Gastroesophageal sphincter (tissue), 4 donors: Measurements from ENCODE around the gene VPS8. TPM values are rescaled to one million over a fixed set of nuclear protein-coding genes. Genes with fewer than 3 reads are reported as not detected.

Experiments used
- ATAC-seq: fragments of 150-250 bp; one replicate; pipeline ENCODE4 v1.9.1; 2016; ENCODE audit warnings: mild to moderate bottlenecking, moderate library complexity
- H3K27ac ChIP-seq, 4 donors: fragments of 200-600 bp; sonication (generic) in 3 of 4; 1 replicate in 3 of 4; 2 replicates in 1 of 4; pipeline ENCODE4 v1.5.1; 2016 to 2019
- H3K27me3 ChIP-seq: fragments of 200-600 bp; sonication (generic); one replicate; pipeline ENCODE4 v1.5.1; 2019
- H3K36me3 ChIP-seq, 2 donors: fragments of 200-600 bp; sonication (generic); one replicate each; pipeline ENCODE4 v1.5.1; 2019; ENCODE audit warnings: control low read depth in 1 of 2
- H3K4me1 ChIP-seq, 3 donors: fragments of 200-600 bp; sonication (generic); 1 replicate in 2 of 3; 2 replicates in 1 of 3; pipeline ENCODE4 v1.5.1; 2016 to 2019; ENCODE audit warnings: control low read depth in 2 of 3
- H3K4me3 ChIP-seq, 2 donors: fragments of 200-600 bp; sonication (generic); one replicate each; pipeline ENCODE4 v1.5.1; 2019; ENCODE audit warnings: mild to moderate bottlenecking in 1 of 2, moderate library complexity in 1 of 2
- H3K9me3 ChIP-seq, 3 donors: fragments of 200-600 bp; sonication (generic); one replicate each; pipeline ENCODE4 v1.5.1; 2017 to 2019; ENCODE audit warnings: control low read depth in 2 of 3
- CTCF ChIP-seq, 4 experiments: fragments of 200-600 bp in 2 of 4; fragments of 450-650 bp in 2 of 4; sonication (generic) in 1 of 4; IDR thresholded peaks; one replicate each; pipeline ENCODE4 v1.5.1; 2017 to 2019; ENCODE audit warnings: antibody characterized with exemption in 4 of 4, mild to moderate bottlenecking in 2 of 4, moderate library complexity in 2 of 4
- EP300 ChIP-seq: sonication (generic); formaldehyde crosslinking; IDR thresholded peaks from one replicate; pipeline ENCODE4 v1.6.1; 2017; ENCODE audit warnings: antibody characterized with exemption, mild to moderate bottlenecking
- POLR2A ChIP-seq, 2 donors: fragments of 450-650 bp; IDR thresholded peaks; one replicate each; pipeline ENCODE4 v1.6.1; 2017; ENCODE audit warnings: antibody characterized with exemption in 2 of 2, mild to moderate bottlenecking in 2 of 2, moderate library complexity in 1 of 2
- POLR2AphosphoS5 ChIP-seq: sonication (generic); formaldehyde crosslinking; IDR thresholded peaks from one replicate; pipeline ENCODE4 v1.6.1; 2017; ENCODE audit warnings: antibody characterized with exemption
- WGBS, 2 donors: methylation state at CpG; one replicate each; pipeline ENCODE4 v1.1.5; 2018; ENCODE audit warnings: low coverage in 1 of 2; 5-methylcytosine and 5-hydroxymethylcytosine counted together
- total RNA-seq, 4 donors: library from RNA; depleted of rRNA; stranded (reverse); fragments of >200 nt; gene quantifications; one replicate each; pipeline ENCODE4 v1.1.0, GENCODE V29; 2016

Gene VPS8
- total RNA-seq, 4 donors from 2014 or later = 27.1 to 72.5 (median 40.8) TPM

GRCh38 chr3:184910664-184911063 is 98.7 kb downstream of the VPS8 start:
- Histone ChIP-seq H3K4me3 (no peak overlapping the region), H3K36me3 (peaks cover 0 to 37% of the 10 kb centered on the region in 2 donors)
- TF ChIP-seq POLR2A (IDR thresholded peaks at IDR 0.05) (no peak), POLR2AphosphoS5 (no peak), EP300 (no peak), CTCF (IDR thresholded peaks at IDR 0.05) (no peak)

GRCh38 chr3:184911570-184911969 is 99.6 kb downstream of the VPS8 start:
- TF ChIP-seq CTCF (IDR thresholded peaks at IDR 0.05) (no peak), POLR2AphosphoS5 (no peak), EP300 (no peak), POLR2A (IDR thresholded peaks at IDR 0.05) (no peak)
- H3K4me1 ChIP-seq = no peaks in the 10 kb centered on the region
- H3K9me3 ChIP-seq = no peaks in the 10 kb centered on the region
- H3K4me3 ChIP-seq = no peak overlapping the region
- WGBS, 2 donors = 74 to 83% methylated on average over 4 of the region's 4 CpGs
- ATAC-seq = no peak
- peaks cover 0 to 46% of the 10 kb centered on the region in 2 donors for H3K36me3 ChIP-seq
- H3K27ac ChIP-seq = no peak overlapping the region
- no peaks in the 10 kb centered on the region for H3K27me3 ChIP-seq

More at GRCh38 chr3:184910664-184911063, 98.7 kb downstream of the VPS8 start:
- no peaks in the 10 kb centered on the region for H3K27me3 ChIP-seq
- WGBS, 2 donors = 86 to 100% methylated on average over 2 to 6 of the region's 6 CpGs
- ATAC-seq = no peak
- no peaks in the 10 kb centered on the region for H3K9me3 ChIP-seq
- peak overlapping the region in 1 of 4 donors; percentile 17 for H3K27ac ChIP-seq
- no peaks in the 10 kb centered on the region for H3K4me1 ChIP-seq

- 47 to 74% methylated on average over 3 to 7 of the region's 7 CpGs for WGBS, 2 donors
- H3K27me3 ChIP-seq = no peaks in the 10 kb centered on the region
- H3K27ac ChIP-seq = no peak overlapping the region
These were observed 100.2 kb downstream of the VPS8 start for GRCh38 chr3:184912163-184912562.

GRCh38 chr3:184914628-184915027 is 102.7 kb downstream of the VPS8 start:
- TF ChIP-seq EP300 (no peak), CTCF (IDR thresholded peaks at IDR 0.05) (no peak), POLR2AphosphoS5 (no peak), POLR2A (IDR thresholded peaks at IDR 0.05) (no peak)
- no peak for ATAC-seq
- no peaks in the 10 kb centered on the region for H3K9me3 ChIP-seq
- H3K4me3 ChIP-seq = no peak overlapping the region
- H3K27me3 ChIP-seq = no peaks in the 10 kb centered on the region
- H3K4me1 ChIP-seq = no peaks in the 10 kb centered on the region
- peaks cover 0 to 69% of the 10 kb centered on the region in 2 donors for H3K36me3 ChIP-seq
- no peak overlapping the region for H3K27ac ChIP-seq
- 83 to 98% methylated on average over 3 to 5 of the region's 5 CpGs for WGBS, 2 donors

More at GRCh38 chr3:184912163-184912562, 100.2 kb downstream of the VPS8 start:
- H3K36me3 ChIP-seq = peaks cover 0 to 52% of the 10 kb centered on the region in 2 donors
- no peak for ATAC-seq
- no peaks in the 10 kb centered on the region for H3K9me3 ChIP-seq
- no peak overlapping the region for H3K4me3 ChIP-seq
- H3K4me1 ChIP-seq = no peaks in the 10 kb centered on the region
- TF ChIP-seq POLR2A (IDR thresholded peaks at IDR 0.05) = no peak
- no peak for TF ChIP-seq POLR2AphosphoS5
- no peak for TF ChIP-seq CTCF (IDR thresholded peaks at IDR 0.05)
- no peak for TF ChIP-seq EP300

GRCh38 chr3:184918750-184919149 is 106.8 kb downstream of the VPS8 start:
- ATAC-seq = no peak
- peaks cover 0 to 83% of the 10 kb centered on the region in 2 donors for H3K36me3 ChIP-seq

More at GRCh38 chr3:184918750-184919149, 106.8 kb downstream of the VPS8 start:
- 69 to 73% methylated on average over 2 to 3 of the region's 3 CpGs for WGBS, 2 donors
- TF ChIP-seq EP300 (no peak), CTCF (IDR thresholded peaks at IDR 0.05) (no peak), POLR2AphosphoS5 (no peak), POLR2A (IDR thresholded peaks at IDR 0.05) (no peak)
- Histone ChIP-seq H3K27ac (no peak overlapping the region), H3K4me3 (no peak overlapping the region), H3K9me3 (no peaks in the 10 kb centered on the region), H3K27me3 (no peaks in the 10 kb centered on the region), H3K4me1 (no peaks in the 10 kb centered on the region)
